Measurements from ENCODE around the gene CLDN7. TPM values are rescaled to one million over a fixed set of nuclear protein-coding genes. Genes with fewer than 3 reads are reported as not detected.
A peak's percentile ranks its signal among the peaks of the same experiment; 100 is the strongest.

CLDN7 gene
- total and polyA plus RNA-seq, 2 donors from 2014 or later: 119 to 233 TPM

DNA sequence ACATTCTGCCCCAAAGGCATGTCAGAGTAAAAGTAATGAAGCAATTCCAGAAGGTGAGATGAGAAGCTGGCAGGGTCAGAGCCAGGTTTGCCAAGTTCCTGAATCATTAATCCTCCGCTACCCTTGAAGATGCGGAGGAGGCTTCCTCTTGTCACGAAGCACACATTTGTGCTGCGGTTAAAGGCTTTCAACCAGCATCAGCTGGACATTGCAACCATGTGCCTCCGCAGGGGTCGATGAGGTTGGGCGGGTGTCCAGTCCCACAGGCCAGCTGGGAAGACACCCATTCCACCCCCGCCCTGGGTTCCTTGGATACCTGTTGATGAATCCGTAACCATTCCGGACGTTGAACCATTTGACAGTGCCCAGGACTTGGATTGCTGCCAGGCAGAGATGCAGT is 30.9 kb upstream of the CLDN7 start:
- TF ChIP-seq CTCF (IDR thresholded peaks at IDR 0.05; ENCODE audit: borderline replicate concordance, extremely low read depth, insufficient read depth): no peak
- Histone ChIP-seq H3K9me3 (ENCODE audit: control insufficient read depth in 2 of 3, insufficient read depth in 1 of 3, low read length in 3 of 3) (no peaks in the 10 kb centered on the region), H3K9ac (ENCODE audit: low read length in 3 of 3) (no peak overlapping the region), H3K27me3 (ENCODE audit: control insufficient read depth, insufficient read depth, low read length) (peaks cover 3% of the 10 kb centered on the region), H3K4me1 (ENCODE audit: control insufficient read depth in 2 of 3, insufficient read depth in 2 of 3, low read depth in 1 of 3, low read length in 3 of 3) (peaks cover 0 to 15% (median 14%) of the 10 kb centered on the region in 3 donors), H3K27ac (ENCODE audit: low read depth in 2 of 2, low read length in 2 of 2) (peak overlapping the region in 1 of 2 donors; percentile 43), H3K4me3 (ENCODE audit: low read length in 3 of 3) (no peak overlapping the region), H3K36me3 (ENCODE audit: control insufficient read depth in 2 of 3, insufficient read depth in 3 of 3, low read length in 3 of 3) (no peaks in the 10 kb centered on the region)
- intact Hi-C loops (cut with DNase I): no loop called here
- DNase-seq: peak in 4 of 5 donors; percentile 22 to 67 (median 59)
- no peak for FAIRE-seq

DNA sequence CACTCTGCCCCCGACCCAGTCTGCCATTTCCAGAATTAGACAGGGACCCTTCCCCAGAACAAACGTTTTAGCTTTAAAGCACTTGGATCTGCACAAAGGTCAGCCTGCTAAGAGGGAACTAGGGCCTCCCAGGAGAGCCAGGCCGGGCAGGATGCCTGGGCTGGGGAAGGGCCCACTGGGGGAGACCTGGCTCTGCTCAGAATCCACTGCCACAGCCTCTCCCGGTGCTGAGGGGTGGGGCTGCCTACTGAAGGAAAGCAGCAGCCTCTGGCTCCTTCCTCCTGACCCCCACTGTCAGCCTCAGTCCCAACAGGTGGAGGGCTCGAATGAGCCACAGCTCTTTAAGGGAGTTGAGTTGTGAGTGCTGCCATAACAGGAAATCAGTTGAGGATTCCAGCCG is 30.5 kb upstream of the CLDN7 start:
- FAIRE-seq (no peak), DNase-seq (peak in 2 of 5 donors; percentile 50 to 63)
- H3K4me1 ChIP-seq (ENCODE audit: control insufficient read depth in 2 of 3, insufficient read depth in 2 of 3, low read depth in 1 of 3, low read length in 3 of 3): peaks cover 0 to 15% (median 14%) of the 10 kb centered on the region in 3 donors
- no peaks in the 10 kb centered on the region for H3K9me3 ChIP-seq (ENCODE audit: control insufficient read depth in 2 of 3, insufficient read depth in 1 of 3, low read length in 3 of 3)
- peaks cover 3% of the 10 kb centered on the region for H3K27me3 ChIP-seq (ENCODE audit: control insufficient read depth, insufficient read depth, low read length)
- intact Hi-C loops (cut with DNase I): no loop called here
- no peaks in the 10 kb centered on the region for H3K36me3 ChIP-seq (ENCODE audit: control insufficient read depth in 2 of 3, insufficient read depth in 3 of 3, low read length in 3 of 3)
- no peak overlapping the region for H3K4me3 ChIP-seq (ENCODE audit: low read length in 3 of 3)
- TF ChIP-seq CTCF (IDR thresholded peaks at IDR 0.05; ENCODE audit: borderline replicate concordance, extremely low read depth, insufficient read depth): no peak
- H3K27ac ChIP-seq (ENCODE audit: low read depth in 2 of 2, low read length in 2 of 2): peak overlapping the region in 1 of 2 donors; percentile 43
- no peak overlapping the region for H3K9ac ChIP-seq (ENCODE audit: low read length in 3 of 3)

DNA sequence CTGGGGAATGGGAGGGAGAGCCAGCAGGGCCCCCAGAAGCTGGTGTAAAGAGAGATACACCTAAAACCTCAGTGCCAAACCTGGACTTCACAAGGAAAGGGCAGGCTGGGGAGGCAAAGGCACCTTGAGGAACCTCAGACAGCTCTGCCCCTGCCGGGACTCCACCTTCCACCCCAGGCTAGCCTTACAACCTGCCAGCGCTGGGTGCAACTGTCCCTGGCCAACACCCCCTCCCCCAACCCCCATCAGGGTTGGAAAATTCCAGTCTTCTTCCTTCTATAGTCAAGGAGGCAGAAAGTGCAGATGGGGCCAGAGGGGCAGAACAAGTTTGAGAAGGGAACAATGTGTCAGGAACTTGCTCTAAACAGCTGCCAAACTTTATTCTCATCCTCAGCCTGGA is 29.9 kb upstream of the CLDN7 start:
- H3K4me1 ChIP-seq (ENCODE audit: control insufficient read depth in 2 of 3, insufficient read depth in 2 of 3, low read depth in 1 of 3, low read length in 3 of 3): peaks cover 0 to 15% (median 14%) of the 10 kb centered on the region in 3 donors
- H3K27me3 ChIP-seq (ENCODE audit: control insufficient read depth, insufficient read depth, low read length): peaks cover 3% of the 10 kb centered on the region
- intact Hi-C loops (cut with DNase I): no loop called here
- H3K9ac ChIP-seq (ENCODE audit: low read length in 3 of 3): no peak overlapping the region
- no peak for DNase-seq
- FAIRE-seq: no peak
- H3K9me3 ChIP-seq (ENCODE audit: control insufficient read depth in 2 of 3, insufficient read depth in 1 of 3, low read length in 3 of 3): no peaks in the 10 kb centered on the region
- no peak for TF ChIP-seq CTCF (IDR thresholded peaks at IDR 0.05; ENCODE audit: borderline replicate concordance, extremely low read depth, insufficient read depth)
- H3K36me3 ChIP-seq (ENCODE audit: control insufficient read depth in 2 of 3, insufficient read depth in 3 of 3, low read length in 3 of 3): no peaks in the 10 kb centered on the region
- no peak overlapping the region for H3K4me3 ChIP-seq (ENCODE audit: low read length in 3 of 3)
- H3K27ac ChIP-seq (ENCODE audit: low read depth in 2 of 2, low read length in 2 of 2): peak overlapping the region in 1 of 2 donors; percentile 43

DNA sequence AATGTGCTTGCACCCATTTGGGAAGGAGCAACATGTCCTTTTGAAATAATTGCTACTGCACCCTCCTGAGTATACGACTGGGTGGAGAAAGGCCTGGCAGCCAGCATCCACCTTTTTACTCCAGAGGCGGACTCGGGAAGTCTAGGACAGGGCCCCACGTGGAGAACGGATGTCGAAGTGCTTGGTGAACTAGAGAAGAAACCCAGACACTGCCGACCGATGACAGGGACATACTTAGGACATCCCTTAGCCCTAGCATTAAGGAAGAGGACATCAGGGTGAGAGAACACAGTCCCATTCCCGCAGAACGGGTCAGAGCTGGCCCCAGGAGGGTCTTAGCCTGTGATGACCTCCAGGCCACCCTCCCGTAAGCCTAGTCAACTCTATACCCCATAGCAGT is 28.4 kb upstream of the CLDN7 start:
- no peak overlapping the region for H3K27ac ChIP-seq (ENCODE audit: low read depth in 2 of 2, low read length in 2 of 2)
- H3K27me3 ChIP-seq (ENCODE audit: control insufficient read depth, insufficient read depth, low read length): peaks cover 3% of the 10 kb centered on the region
- no peak overlapping the region for H3K9ac ChIP-seq (ENCODE audit: low read length in 3 of 3)
- H3K4me1 ChIP-seq (ENCODE audit: control insufficient read depth in 2 of 3, insufficient read depth in 2 of 3, low read depth in 1 of 3, low read length in 3 of 3): peaks cover 0 to 15% (median 10%) of the 10 kb centered on the region in 3 donors
- H3K4me3 ChIP-seq (ENCODE audit: low read length in 3 of 3): no peak overlapping the region
- no peaks in the 10 kb centered on the region for H3K36me3 ChIP-seq (ENCODE audit: control insufficient read depth in 2 of 3, insufficient read depth in 3 of 3, low read length in 3 of 3)
- H3K9me3 ChIP-seq (ENCODE audit: control insufficient read depth in 2 of 3, insufficient read depth in 1 of 3, low read length in 3 of 3): no peaks in the 10 kb centered on the region
- intact Hi-C loops (cut with DNase I): no loop called here
- TF ChIP-seq CTCF (IDR thresholded peaks at IDR 0.05; ENCODE audit: borderline replicate concordance, extremely low read depth, insufficient read depth): no peak
- DNase-seq (no peak), FAIRE-seq (no peak)

Measured in kidney (tissue), 14 donors.